Esophagus squamous epithelium (tissue), 5 donors: ENCODE data around the gene GPSM1. TPM values are rescaled to one million over a fixed set of nuclear protein-coding genes. Genes with fewer than 3 reads are reported as not detected.

Source experiments
- DNase-seq: peaks from one replicate; lab custom pipeline; 2025; lab: John Stamatoyannopoulos, UW
- H3K27ac ChIP-seq, 4 donors: fragments of 200-600 bp; sonication (generic); one replicate each; pipeline ENCODE4 v1.5.1; 2016 to 2019; ENCODE audit warnings: mild to moderate bottlenecking in 1 of 4
- H3K27me3 ChIP-seq, 4 donors: fragments of 200-600 bp; sonication (generic); 1 replicate in 3 of 4; 2 replicates in 1 of 4; pipeline versions ENCODE4 v1.5.1 to v1.6.0; 2017 to 2021; ENCODE audit warnings: antibody characterized with exemption in 1 of 4
- H3K36me3 ChIP-seq, 3 donors: fragments of 200-600 bp; sonication (generic); one replicate each; pipeline ENCODE4 v1.5.1; 2016 to 2019
- H3K4me1 ChIP-seq, 3 donors: fragments of 200-600 bp; sonication (generic); one replicate each; pipeline ENCODE4 v1.5.1; 2017 to 2019
- H3K4me3 ChIP-seq, 4 donors: fragments of 200-600 bp; sonication (generic); 1 replicate in 3 of 4; 2 replicates in 1 of 4; pipeline ENCODE4 v1.5.1; 2016 to 2019; ENCODE audit warnings: mild to moderate bottlenecking in 2 of 4, moderate library complexity in 1 of 4
- H3K9me3 ChIP-seq, 3 donors: fragments of 200-600 bp; sonication (generic); one replicate each; pipeline ENCODE4 v1.5.1; 2016 to 2019
- CTCF ChIP-seq, 6 experiments: fragments of 450-650 bp in 4 of 6; fragments of 200-600 bp in 2 of 6; sonication (generic) in 2 of 6; IDR thresholded peaks; one replicate each; pipeline ENCODE4 v1.5.1; 2016 to 2019; ENCODE audit warnings: antibody characterized with exemption in 6 of 6, mild to moderate bottlenecking in 4 of 6, moderate library complexity in 4 of 6
- POLR2A ChIP-seq, 4 donors: fragments of 450-650 bp; IDR thresholded peaks; one replicate each; pipeline ENCODE4 v1.6.1; 2017; ENCODE audit warnings: antibody characterized with exemption in 4 of 4, mild to moderate bottlenecking in 4 of 4, moderate library complexity in 3 of 4
- WGBS, 2 donors: methylation state at CpG; one replicate each; pipeline ENCODE4 v1.1.5; 2018; 5-methylcytosine and 5-hydroxymethylcytosine counted together
- intact Hi-C: fragments of 100-400 bp; cut with DNase I; formaldehyde crosslinking; loops from one replicate; pipeline ENCODE4 v1.15.0; 2022
- total RNA-seq, 4 donors: library from RNA; depleted of rRNA; stranded (reverse); fragments of >200 nt; gene quantifications; one replicate each; pipeline ENCODE4 v1.1.0, GENCODE V29; 2016
- donor health status: DM: yes; HTN: yes; CAD: no.

Gene GPSM1
- total RNA-seq, 4 donors from 2014 or later: 0.72 to 8.2 (median 1.9) TPM

- WGBS, 2 donors: 71% methylated on average over 17 of the region's 30 CpGs; no CpG with 5 or more reads in 1 of the 2 donors
- TF ChIP-seq CTCF (IDR thresholded peaks at IDR 0.05) (no peak), POLR2A (IDR thresholded peaks at IDR 0.05) (no peak)
Observed at GRCh38 chr9:136336156-136336870, 9.0 kb downstream of the GPSM1 start.

GRCh38 chr9:136336881-136337280, 9.5 kb downstream of the GPSM1 start:
- intact Hi-C loops: no loop called here
- peaks cover 0 to under 1% (median 0%) of the 10 kb centered on the region in 4 donors for H3K27me3 ChIP-seq
- peaks cover 0 to 12% (median 3%) of the 10 kb centered on the region in 3 donors for H3K4me1 ChIP-seq
- H3K36me3 ChIP-seq: peaks cover 0 to 24% (median 0%) of the 10 kb centered on the region in 3 donors
- peak overlapping the region in 1 of 4 donors; percentile 17 for H3K27ac ChIP-seq
- TF ChIP-seq POLR2A (IDR thresholded peaks at IDR 0.05) (no peak), CTCF (IDR thresholded peaks at IDR 0.05) (no peak)
- no peak for DNase-seq
- WGBS, 2 donors: 80% methylated on average over 2 of the region's 23 CpGs; no CpG with 5 or more reads in 1 of the 2 donors
- no peak overlapping the region for H3K4me3 ChIP-seq
- H3K9me3 ChIP-seq: no peaks in the 10 kb centered on the region

More at GRCh38 chr9:136336156-136336870, 9.0 kb downstream of the GPSM1 start:
- H3K4me1 ChIP-seq: peaks cover 0 to 11% (median 0%) of the 10 kb centered on the region in 3 donors
- DNase-seq: no peak
- peaks cover 0 to 24% (median 0%) of the 10 kb centered on the region in 3 donors for H3K36me3 ChIP-seq
- H3K27me3 ChIP-seq: no peaks in the 10 kb centered on the region
- H3K27ac ChIP-seq: peak overlapping the region in 1 of 4 donors; percentile 39
- intact Hi-C loops: no loop called here
- no peak overlapping the region for H3K4me3 ChIP-seq
- H3K9me3 ChIP-seq: no peaks in the 10 kb centered on the region

DNA sequence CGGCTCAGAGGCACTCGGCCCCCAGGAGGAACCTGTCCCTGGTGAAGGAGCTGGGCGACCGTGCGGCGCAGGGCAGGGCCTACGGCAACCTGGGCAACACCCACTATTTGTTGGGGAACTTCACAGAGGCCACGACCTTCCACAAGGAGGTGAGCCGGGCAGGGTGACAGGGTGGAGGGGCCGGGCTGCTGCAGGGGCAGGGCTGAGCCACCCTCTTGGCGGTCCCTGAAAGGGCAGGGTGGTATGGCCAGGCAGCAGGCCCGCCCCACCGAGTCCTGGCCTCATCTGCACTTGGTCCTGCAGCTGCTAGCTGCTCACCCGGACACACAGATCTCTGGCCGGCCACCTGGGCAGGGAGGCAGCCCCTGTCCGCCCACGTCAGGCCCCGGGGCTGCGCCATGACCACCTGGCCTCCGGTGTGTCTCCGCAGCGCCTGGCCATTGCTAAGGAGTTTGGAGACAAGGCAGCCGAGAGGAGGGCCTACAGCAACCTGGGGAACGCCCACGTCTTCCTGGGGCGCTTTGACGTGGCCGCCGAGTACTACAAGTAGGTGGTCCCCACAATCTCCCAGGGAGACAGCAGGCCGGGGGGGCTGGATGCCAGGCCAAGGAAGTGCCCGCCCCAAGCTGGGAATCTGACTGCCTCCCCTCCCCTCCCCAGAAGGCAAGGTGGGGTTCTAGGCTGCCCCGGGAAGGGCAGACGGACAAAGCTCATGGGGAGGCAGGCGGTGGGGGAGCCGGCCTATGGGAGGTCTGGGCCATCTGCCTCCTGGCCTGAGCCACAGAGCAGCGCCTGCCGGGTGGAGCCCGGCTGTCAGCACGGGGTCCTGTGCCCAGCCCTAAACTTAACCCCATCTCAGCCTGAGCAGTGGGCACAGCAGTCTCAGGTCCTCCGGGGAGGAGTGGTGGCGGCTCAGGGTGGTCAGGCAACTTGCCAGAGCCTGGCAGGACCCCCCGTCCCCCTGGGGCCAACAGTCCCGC, 10.4 kb downstream of the GPSM1 start:
- TF ChIP-seq CTCF (IDR thresholded peaks at IDR 0.05): no peak
- TF ChIP-seq POLR2A (IDR thresholded peaks at IDR 0.05): no peak
- DNase-seq: no peak
- WGBS, 2 donors: 87% methylated on average over 3 of the region's 43 CpGs; no CpG with 5 or more reads in 1 of the 2 donors
- Histone ChIP-seq H3K4me1 (peaks cover 8 to 18% (median 11%) of the 10 kb centered on the region in 3 donors), H3K36me3 (peaks cover 0 to 24% (median 0%) of the 10 kb centered on the region in 3 donors), H3K27me3 (peaks cover 0 to 8% (median 0%) of the 10 kb centered on the region in 4 donors), H3K9me3 (no peaks in the 10 kb centered on the region), H3K4me3 (no peak overlapping the region), H3K27ac (no peak overlapping the region)
- intact Hi-C loops: no loop called here

DNA sequence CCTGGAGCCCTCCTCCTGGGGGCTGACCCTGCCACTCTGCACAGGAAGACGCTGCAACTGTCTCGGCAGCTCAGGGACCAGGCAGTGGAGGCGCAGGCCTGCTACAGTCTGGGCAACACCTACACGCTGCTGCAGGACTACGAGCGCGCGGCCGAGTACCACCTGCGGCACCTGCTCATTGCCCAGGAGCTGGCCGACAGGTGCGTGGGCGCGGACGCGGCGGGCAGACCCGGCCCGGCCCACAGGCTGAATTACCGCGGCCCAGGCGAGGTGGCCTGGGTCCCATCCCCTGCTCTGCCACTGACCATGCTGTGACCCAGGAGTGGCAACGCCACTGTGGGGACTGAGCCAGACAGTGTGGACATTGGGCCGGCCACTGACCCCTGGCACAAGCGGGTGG, 11.2 kb downstream of the GPSM1 start:
- Histone ChIP-seq H3K4me3 (no peak overlapping the region), H3K27ac (no peak overlapping the region), H3K9me3 (no peaks in the 10 kb centered on the region), H3K4me1 (peaks cover 14 to 25% (median 16%) of the 10 kb centered on the region in 3 donors), H3K27me3 (peaks cover 0 to 14% (median 0%) of the 10 kb centered on the region in 4 donors), H3K36me3 (peaks cover 0 to 24% (median 0%) of the 10 kb centered on the region in 3 donors)
- intact Hi-C loops: no loop called here
- TF ChIP-seq CTCF (IDR thresholded peaks at IDR 0.05) (no peak), POLR2A (IDR thresholded peaks at IDR 0.05) (no peak)
- no peak for DNase-seq
- WGBS, 2 donors: 60% methylated on average over 2 of the region's 25 CpGs; no CpG with 5 or more reads in 1 of the 2 donors
